H1 (cell line): Measurements from ENCODE around the gene CNOT8.

ENCODE experiments used
- ATF2 ChIP-seq: IDR thresholded peaks from 2 replicates; pipeline ENCODE4 v1.6.1; 2012; ENCODE audit warnings: low read length, inconsistent platforms
- BRCA1 ChIP-seq: IDR thresholded peaks from 2 replicates; pipeline ENCODE4 v1.6.1; 2012; ENCODE audit warnings: low read depth, low read length, improper control_type of control experiment
- CEBPB ChIP-seq: IDR thresholded peaks from 2 replicates; pipeline ENCODE4 v1.6.1; 2012; ENCODE audit warnings: low read depth, low read length
- CHD2 ChIP-seq: IDR thresholded peaks from 2 replicates; pipeline ENCODE4 v1.6.1; 2012; ENCODE audit warnings: low read length, improper control_type of control experiment
- CREB1 ChIP-seq: IDR thresholded peaks from 2 replicates; pipeline ENCODE4 v1.6.1; 2012; ENCODE audit warnings: inconsistent platforms
- CTCF ChIP-seq, 3 experiments: IDR thresholded peaks; 1 replicate in 2 of 3; 2 replicates in 1 of 3; pipeline versions ENCODE4 v1.5.1 to v1.6.1; 2011; ENCODE audit warnings: low read length in 3 of 3, mild to moderate bottlenecking in 3 of 3, inconsistent platforms in 2 of 3, low read depth in 1 of 3, moderate library complexity in 1 of 3; ENCODE audit not compliant: insufficient read depth in 1 of 3; ENCODE audit errors: control extremely low read depth in 1 of 3
- EP300 ChIP-seq, 2 experiments: IDR thresholded peaks; 1 replicate in 1 of 2; 2 replicates in 1 of 2; pipeline ENCODE4 v1.6.1; 2011 to 2012; ENCODE audit warnings: low read depth in 2 of 2, low read length in 2 of 2, mild to moderate bottlenecking in 2 of 2, borderline replicate concordance in 1 of 2, inconsistent platforms in 1 of 2, moderate library complexity in 1 of 2
- HDAC6 ChIP-seq: IDR thresholded peaks from one replicate; pipeline ENCODE4 v1.7.1; 2012; ENCODE audit warnings: low read depth, mild to moderate bottlenecking, inconsistent platforms, low read length, moderate library complexity
- NRF1 ChIP-seq: IDR thresholded peaks from 2 replicates; pipeline ENCODE4 v1.6.1; 2011; ENCODE audit warnings: mild to moderate bottlenecking, low read depth, low read length, improper control_type of control experiment
- POLR2A ChIP-seq, 2 experiments: IDR thresholded peaks; 1 replicate in 1 of 2; 2 replicates in 1 of 2; pipeline ENCODE4 v1.6.1; 2011; ENCODE audit warnings: low read depth in 2 of 2, low read length in 2 of 2, mild to moderate bottlenecking in 2 of 2; ENCODE audit errors: control extremely low read depth in 1 of 2
- RFX5 ChIP-seq: IDR thresholded peaks from 2 replicates; pipeline ENCODE4 v1.6.1; 2011; ENCODE audit warnings: low read depth, low read length, improper control_type of control experiment, borderline replicate concordance
- SIN3A ChIP-seq, 2 experiments: IDR thresholded peaks in 1 of 2; conservative IDR thresholded peaks in 1 of 2; 2 replicates each; pipeline ENCODE4 v1.6.1; 2011 to 2012; ENCODE audit warnings: low read length in 2 of 2, improper control_type of control experiment in 1 of 2, low read depth in 1 of 2, mild to moderate bottlenecking in 1 of 2
- TCF12 ChIP-seq: IDR thresholded peaks from 2 replicates; pipeline ENCODE4 v1.6.1; 2011; ENCODE audit warnings: low read depth, mild to moderate bottlenecking, low read length

GRCh38 chr5:154830596-154830995 is 27.8 kb upstream of the CNOT8 start:
- TF ChIP-seq CREB1 (no peak), CHD2 (no peak), EP300 (IDR thresholded peaks at IDR 0.05; ENCODE audit: borderline replicate concordance in 1 of 2, low read depth in 2 of 2, low read length in 2 of 2) (no peak), CTCF (IDR thresholded peaks at IDR 0.05; ENCODE audit: control extremely low read depth in 1 of 3, insufficient read depth in 1 of 3, low read depth in 1 of 3, low read length in 3 of 3) (no peak), SIN3A (conservative IDR thresholded peaks at IDR 0.05 in 1 of 2, IDR thresholded peaks at IDR 0.05 in 1 of 2; ENCODE audit: low read depth in 1 of 2, low read length in 2 of 2) (no peak), TCF12 (no peak), RFX5 (no peak), ATF2 (no peak), BRCA1 (no peak), CEBPB (no peak), POLR2A (IDR thresholded peaks at IDR 0.05; ENCODE audit: control extremely low read depth in 1 of 2, low read depth in 2 of 2, low read length in 2 of 2) (no peak), NRF1 (no peak), HDAC6 (no peak)
